ENCODE results near the gene SHFL.

The SHFL gene

GRCh38 chr19:10085641-10086590 is at the start of gene SHFL:
SHFL (plus strand) TSS chr19:10086317; CDS start chr19:10086428, 111 bp downstream.
- no peaks in the 10 kb centered on the region for H3K36me3 ChIP-seq (ENCODE audit: control insufficient read depth in 2 of 2, insufficient read depth in 1 of 2, low read length in 2 of 2)
- CTCF ChIA-PET = no interaction called here
- H3K4me1 ChIP-seq (ENCODE audit: control insufficient read depth, insufficient read depth, low read length) = no peaks in the 10 kb centered on the region
- peak within 1 kb of the TSS; percentile 57 for H3K4me3 ChIP-seq (ENCODE audit: low read depth, low read length)
- no peak within 1 kb of the TSS; the same call in 1 of the 2 replicates for H3K27ac ChIP-seq (ENCODE audit: extremely low read depth, low read depth, low read length)
- H3K9me3 ChIP-seq (ENCODE audit: control insufficient read depth, insufficient read depth, low read depth, low read length) = no peaks in the 10 kb centered on the region
- POLR2A ChIA-PET = interaction anchor here (0.6 kb wide), 1 partner anchor 1621 kb away, joined by 5 read pairs; no protein-coding TSS in a partner anchor
- no peak for TF ChIP-seq ZNF544 (tag by site-specific recombination; IDR thresholded peaks at IDR 0.05)
- no peak for TF ChIP-seq ZNF776 (tag by site-specific recombination; IDR thresholded peaks at IDR 0.05; ENCODE audit: borderline replicate concordance)
- TF ChIP-seq ZNF138 (tag by site-specific recombination; IDR thresholded peaks at IDR 0.05; ENCODE audit: borderline replicate concordance) = no peak
- TF ChIP-seq ZFP3 (tag by site-specific recombination; IDR thresholded peaks at IDR 0.05; ENCODE audit: low read depth) = no peak
- TF ChIP-seq ZNF112 (tag by site-specific recombination; IDR thresholded peaks at IDR 0.05) = no peak
- no peak for TF ChIP-seq ZNF530 (tag by site-specific recombination; IDR thresholded peaks at IDR 0.05; ENCODE audit: low read depth)
- no peak for TF ChIP-seq ZFP41 (tag by site-specific recombination; IDR thresholded peaks at IDR 0.05; ENCODE audit: borderline replicate concordance)
- TF ChIP-seq SALL2 (tag by site-specific recombination; IDR thresholded peaks at IDR 0.05; ENCODE audit: borderline replicate concordance) = no peak
- no peak for TF ChIP-seq OVOL3 (tag by site-specific recombination; IDR thresholded peaks at IDR 0.05)
- no peak for TF ChIP-seq ZBTB6 (tag by site-specific recombination; IDR thresholded peaks at IDR 0.05)
- TF ChIP-seq ZNF571 (tag by site-specific recombination; IDR thresholded peaks at IDR 0.05) = no peak
- TF ChIP-seq ZNF335 (tag by site-specific recombination; conservative IDR thresholded peaks at IDR 0.05) = peak; percentile 45; the same call in 1 of the 2 replicates
- no peak for TF ChIP-seq KLF8 (tag by site-specific recombination; IDR thresholded peaks at IDR 0.05)
- no peak for TF ChIP-seq SCRT2 (tag by site-specific recombination; IDR thresholded peaks at IDR 0.05)
- TF ChIP-seq KLF1 (tag by site-specific recombination; IDR thresholded peaks at IDR 0.05) = 0 out of 2 replicates have a peak, but pooled peaks have one; percentile 8
- no peak for TF ChIP-seq ZNF26 (tag by site-specific recombination; IDR thresholded peaks at IDR 0.05)
- no peak for TF ChIP-seq PRDM2 (tag by site-specific recombination; IDR thresholded peaks at IDR 0.05; ENCODE audit: borderline replicate concordance)
- TF ChIP-seq EGR2 (tag by site-specific recombination; IDR thresholded peaks at IDR 0.05; ENCODE audit: low read depth) = no peak
- no peak for TF ChIP-seq ZNF48 (tag by site-specific recombination; IDR thresholded peaks at IDR 0.05)
- no peak for TF ChIP-seq ZNF169 (tag by site-specific recombination; IDR thresholded peaks at IDR 0.05)
- no peak for TF ChIP-seq ZNF514 (tag by site-specific recombination; IDR thresholded peaks at IDR 0.05)
- TF ChIP-seq REPIN1 (tag by site-specific recombination; IDR thresholded peaks at IDR 0.05; ENCODE audit: low read depth) = peak; percentile 43; the same call in 1 of the 2 replicates
- TF ChIP-seq ZNF561 (tag by site-specific recombination; IDR thresholded peaks at IDR 0.05; ENCODE audit: borderline replicate concordance) = no peak
- TF ChIP-seq ZSCAN4 (tag by site-specific recombination; IDR thresholded peaks at IDR 0.05) = no peak
- 0 out of 2 replicates have a peak, but pooled peaks have one; percentile 11 for TF ChIP-seq PATZ1 (tag by site-specific recombination; IDR thresholded peaks at IDR 0.05)

All from HEK293 (cell line).